Measurements from ENCODE around the gene SATL1. TPM values are rescaled to one million over a fixed set of nuclear protein-coding genes. Genes with fewer than 3 reads are reported as not detected.

SATL1 gene
- total RNA-seq, 3 donors from 2014 or later, result not detected

DNA sequence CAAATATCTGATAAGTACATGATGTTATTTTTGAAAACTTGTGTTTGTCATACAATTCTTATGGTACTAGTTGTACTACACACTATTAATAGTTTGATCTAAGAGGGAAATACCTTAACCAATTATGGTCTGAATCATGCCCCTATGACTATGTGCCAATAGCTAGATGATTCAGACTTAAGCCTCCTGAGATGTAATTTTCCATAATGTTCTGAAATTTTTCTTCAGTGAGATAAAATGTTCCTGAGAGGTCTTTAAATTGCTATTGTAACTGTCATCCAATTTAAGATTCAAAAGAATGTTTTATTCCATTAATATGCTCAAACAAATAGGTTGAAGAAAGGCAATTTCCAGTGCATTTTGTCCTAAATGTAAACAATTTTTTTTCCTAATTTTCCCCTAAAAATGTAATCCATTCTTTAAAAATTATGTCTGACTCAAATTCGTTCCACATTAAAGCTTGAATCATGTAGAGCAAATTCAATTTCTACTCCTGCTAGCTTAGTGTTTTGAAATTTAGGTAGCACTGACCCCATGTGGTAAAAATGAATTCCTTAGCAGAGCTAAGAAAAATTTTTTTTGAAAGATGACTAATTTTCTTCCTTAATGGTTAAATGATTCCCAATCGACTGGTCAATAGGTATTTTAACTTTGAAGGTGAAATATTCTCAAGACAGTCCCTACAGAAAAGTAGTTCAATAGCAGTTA is 190.8 kb downstream of the SATL1 start:
- Mint-ChIP-seq H3K9me3 (no peaks in the 10 kb centered on the region), H3K4me1 (ENCODE audit: low read depth) (no peaks in the 10 kb centered on the region), H3K36me3 (ENCODE audit: insufficient read depth) (peaks cover 4% of the 10 kb centered on the region), H3K4me3 (no peak overlapping the region), H3K27me3 (ENCODE audit: low read depth) (no peaks in the 10 kb centered on the region)
- DNase-seq (no peak), ATAC-seq (no peak)

DNA sequence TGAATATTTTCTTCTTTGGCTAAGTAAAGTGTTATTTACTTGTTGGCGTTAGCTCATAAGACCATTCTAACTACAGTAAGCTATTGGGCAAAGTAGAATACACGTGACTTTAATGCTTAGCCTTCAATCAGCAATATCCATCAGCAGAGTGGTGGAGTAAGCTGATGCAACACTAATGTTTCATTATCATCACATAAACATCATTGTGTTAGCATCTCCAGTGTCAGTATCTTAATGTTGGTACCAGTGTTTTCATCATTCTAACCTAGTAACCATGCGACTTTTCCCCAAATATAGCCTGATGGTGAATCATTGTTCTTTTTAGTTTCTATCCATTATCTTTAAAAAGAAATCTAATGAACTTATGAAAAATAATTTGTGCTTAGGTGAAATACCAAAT is 191.4 kb downstream of the SATL1 start:
- Mint-ChIP-seq H3K9me3 (no peaks in the 10 kb centered on the region), H3K4me3 (no peak overlapping the region), H3K27me3 (ENCODE audit: low read depth) (no peaks in the 10 kb centered on the region), H3K4me1 (ENCODE audit: low read depth) (no peaks in the 10 kb centered on the region), H3K36me3 (ENCODE audit: insufficient read depth) (peaks cover 4% of the 10 kb centered on the region)
- ATAC-seq (peak in 1 of 2 donors; percentile 38), DNase-seq (no peak)

DNA sequence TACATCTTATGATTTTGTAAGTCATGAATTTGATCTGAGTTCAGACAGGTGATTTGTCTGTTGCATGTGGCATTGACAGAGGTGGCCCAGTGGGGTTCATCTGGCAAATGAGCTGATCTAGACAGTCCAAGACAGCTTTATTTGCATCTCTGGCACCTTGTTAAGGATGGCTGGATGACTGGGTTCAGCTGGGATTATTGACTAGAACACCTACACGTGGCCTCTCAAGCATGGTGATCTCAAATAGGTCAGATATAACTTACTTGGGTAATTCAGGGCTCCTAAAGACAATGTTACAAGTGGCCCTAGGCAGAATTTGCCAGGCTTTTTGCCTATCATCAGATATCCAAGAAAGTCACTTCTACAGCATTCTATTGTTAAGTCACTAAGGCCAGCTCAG is 192.0 kb downstream of the SATL1 start:
- no peak for DNase-seq
- Mint-ChIP-seq H3K27me3 (ENCODE audit: low read depth) (no peaks in the 10 kb centered on the region), H3K4me3 (no peak overlapping the region), H3K36me3 (ENCODE audit: insufficient read depth) (peaks cover 2% of the 10 kb centered on the region), H3K9me3 (no peaks in the 10 kb centered on the region), H3K4me1 (ENCODE audit: low read depth) (no peaks in the 10 kb centered on the region)
- ATAC-seq, result no peak

Other genes starting within 250 kb of the SATL1 start
- 10 to 100 TPM; 11.1 to 21.2 (median 19.0) TPM for gene APOOL, start 239.9 kb downstream of the SATL1 start, total RNA-seq
- gene ZNF711, start 212 bp upstream of the SATL1 start, total RNA-seq, result under 1 TPM; 0.16 to 0.53 (median 0.35) TPM
- gene POF1B, start 135.9 kb upstream of the SATL1 start, total RNA-seq, result under 1 TPM in 2 of 3 donors, not detected in 1; 0.08 to 0.10 TPM